HepG2 (cell line): Measurements from ENCODE around the gene NEURL1B.

Experiments used
- SRSF9 ChIP-seq: fragments of 200-400 bp; formaldehyde crosslinking; IDR thresholded peaks from 2 replicates; pipeline ENCODE4 v1.6.1; 2018; ENCODE audit warnings: borderline replicate concordance, mild to moderate bottlenecking, low read depth, low read length; ENCODE audit not compliant: insufficient read depth, poor library complexity, severe bottlenecking
- ZSCAN22 ChIP-seq: sonication (generic); formaldehyde crosslinking; IDR thresholded peaks from 2 replicates; pipeline ENCODE4 v1.4.0; 2020; ENCODE audit warnings: mild to moderate bottlenecking, missing genetic modification reagents

DNA sequence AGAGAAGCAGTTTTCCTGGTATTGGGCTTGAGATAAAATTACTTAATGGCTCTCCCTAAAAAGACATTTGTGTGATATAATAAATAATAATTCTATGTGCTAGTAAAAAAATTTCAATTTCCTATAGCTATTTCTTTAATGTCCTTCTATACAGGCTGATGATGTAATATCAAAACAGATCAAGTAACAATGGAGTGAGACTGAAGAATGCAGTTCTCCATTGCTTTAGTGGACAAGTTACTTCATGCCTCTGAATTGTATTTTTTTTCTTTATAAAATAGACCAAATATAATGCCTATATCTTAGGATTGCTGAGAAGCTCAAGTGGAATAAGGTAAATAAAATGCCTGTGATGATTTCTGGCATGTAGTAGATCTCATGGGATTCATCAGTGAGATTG lies 35.6 kb upstream of the NEURL1B start:
- TF ChIP-seq ZSCAN22 (CRISPR knock-in tag) (no peak), SRSF9 (no peak)
